GM18505 (cell line): Measurements from ENCODE around the gene SWT1.

Source experiments
- ATAC-seq: cut with Tn5 transposase; IDR thresholded peaks from one replicate; pipeline ENCODE4 v1.9.1; 2021; ENCODE audit not compliant: unreplicated experiment
- POLR2A ChIP-seq: IDR thresholded peaks from 4 replicates; pipeline ENCODE4 v1.6.1; 2011; ENCODE audit warnings: borderline replicate concordance; ENCODE audit not compliant: insufficient read depth, insufficient read length; ENCODE audit errors: extremely low read depth

SWT1 gene

DNA sequence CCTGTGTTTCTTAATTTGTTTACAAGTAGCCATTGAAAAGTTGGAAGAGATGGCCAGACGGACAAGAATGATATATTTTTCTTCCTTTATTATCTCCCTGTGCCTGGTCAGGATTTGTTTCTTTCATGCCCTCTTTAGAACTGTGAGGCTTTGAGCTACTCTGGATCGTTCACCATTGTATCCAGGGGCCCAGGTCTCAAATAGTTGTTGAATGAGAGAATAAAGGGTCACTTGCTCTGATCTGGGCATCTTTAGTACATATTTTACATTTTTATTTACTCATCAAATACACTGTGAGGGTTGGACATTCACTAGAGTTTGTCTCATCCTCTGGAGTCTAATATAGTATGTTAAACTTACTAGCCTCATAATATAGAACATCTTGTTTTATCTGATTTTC is 111.4 kb downstream of the SWT1 start:
- no peak for TF ChIP-seq POLR2A
- ATAC-seq: no peak

DNA sequence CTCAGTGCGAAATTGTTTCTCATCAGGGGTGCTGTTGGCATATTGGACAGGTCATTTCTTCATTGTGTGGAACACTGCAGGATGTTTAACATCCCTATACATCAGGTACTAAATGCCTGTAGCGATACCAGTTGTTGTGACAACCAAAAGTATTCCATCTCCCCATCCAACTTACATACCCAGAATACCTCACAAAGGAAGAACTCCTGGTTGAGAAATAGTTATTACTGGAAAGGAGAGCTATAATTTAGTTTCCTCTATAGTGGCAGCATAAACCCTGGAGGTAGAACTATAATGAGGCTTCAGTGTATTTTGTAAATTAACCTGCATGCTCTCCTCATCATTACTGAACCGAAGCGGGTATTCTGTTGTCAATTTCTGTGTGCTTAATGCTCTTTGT is 115.0 kb downstream of the SWT1 start:
- no peak for ATAC-seq
- no peak for TF ChIP-seq POLR2A

DNA sequence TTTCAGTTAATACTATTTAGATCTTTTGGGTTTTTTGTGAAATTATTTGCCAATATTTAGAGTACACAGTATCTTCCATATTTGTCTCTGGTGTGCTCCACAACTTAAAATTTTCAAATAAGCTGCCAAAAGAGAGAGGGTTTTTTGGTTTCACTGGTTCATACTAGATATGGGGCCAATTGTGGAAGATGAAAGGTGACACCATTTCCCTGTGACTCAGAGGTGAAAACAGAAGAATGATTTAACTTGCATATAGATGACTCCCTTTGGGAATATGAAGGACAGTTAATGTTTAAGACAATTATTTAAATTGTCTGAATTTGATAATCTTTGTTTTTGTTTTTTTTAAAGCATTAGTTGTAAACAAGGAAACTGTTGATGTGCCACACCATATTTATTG is 122.6 kb downstream of the SWT1 start:
- no peak for ATAC-seq

DNA sequence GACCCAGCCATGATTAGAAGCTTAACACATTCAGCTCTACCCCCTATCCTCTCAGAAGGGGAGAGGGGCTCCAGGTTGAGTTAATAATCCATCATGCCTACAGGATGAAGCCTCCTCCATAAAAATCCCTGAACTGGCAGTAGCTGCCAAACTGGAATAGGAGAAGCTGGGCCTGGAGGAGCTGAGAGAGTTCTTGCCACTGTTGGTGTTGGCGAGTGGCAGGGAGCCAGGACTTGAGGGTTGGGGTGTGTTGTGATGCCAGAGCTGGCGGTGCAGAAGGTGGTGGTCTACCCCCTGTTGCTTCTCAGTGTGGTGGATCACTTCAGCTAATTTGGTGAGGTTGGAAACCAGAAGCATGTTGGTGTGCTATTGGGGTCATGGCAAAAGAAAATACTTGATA is 123.6 kb downstream of the SWT1 start:
- ATAC-seq: no peak
- no peak for TF ChIP-seq POLR2A

More for the DNA sequence above, 122.6 kb downstream of the SWT1 start:
- TF ChIP-seq POLR2A: no peak

DNA sequence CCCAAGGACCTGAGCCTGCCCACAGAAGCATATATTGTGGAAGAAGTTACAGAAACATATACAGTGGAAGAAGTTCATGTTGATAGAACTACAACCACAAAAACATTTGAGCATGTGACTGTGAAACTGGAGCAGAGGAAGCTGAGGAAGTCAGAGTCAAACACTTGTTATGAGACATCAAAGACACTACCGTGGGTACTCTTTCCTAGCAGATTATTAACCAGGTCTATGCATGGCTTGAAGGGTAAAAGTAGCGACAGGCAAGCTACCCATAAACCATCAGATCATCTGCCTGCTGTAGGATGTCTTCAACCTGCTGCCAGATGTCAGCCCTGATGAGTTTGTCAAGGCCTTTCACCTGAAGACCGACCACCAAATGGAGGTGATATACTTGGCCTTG is 124.3 kb downstream of the SWT1 start:
- no peak for TF ChIP-seq POLR2A
- ATAC-seq: peak; percentile 89

DNA sequence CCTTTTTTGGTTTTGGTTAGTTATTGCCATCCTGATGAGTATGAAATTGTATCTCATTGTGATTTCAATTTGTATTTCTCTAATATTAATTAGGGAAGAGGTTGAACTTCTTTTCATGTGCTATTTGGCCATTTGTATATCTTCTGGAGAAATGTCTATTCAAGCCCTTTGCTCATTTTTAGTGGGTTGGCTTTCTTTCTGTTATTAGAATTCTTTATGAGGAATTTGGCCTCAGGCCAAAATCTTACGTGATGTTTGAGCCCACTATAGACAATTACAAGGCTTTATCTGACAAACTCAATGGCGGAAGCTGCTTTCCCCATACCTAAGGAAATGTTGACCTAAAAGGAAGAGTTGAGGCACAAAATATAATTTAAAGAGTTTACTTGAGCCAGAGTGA is 127.1 kb downstream of the SWT1 start:
- no peak for ATAC-seq
- TF ChIP-seq POLR2A: no peak

DNA sequence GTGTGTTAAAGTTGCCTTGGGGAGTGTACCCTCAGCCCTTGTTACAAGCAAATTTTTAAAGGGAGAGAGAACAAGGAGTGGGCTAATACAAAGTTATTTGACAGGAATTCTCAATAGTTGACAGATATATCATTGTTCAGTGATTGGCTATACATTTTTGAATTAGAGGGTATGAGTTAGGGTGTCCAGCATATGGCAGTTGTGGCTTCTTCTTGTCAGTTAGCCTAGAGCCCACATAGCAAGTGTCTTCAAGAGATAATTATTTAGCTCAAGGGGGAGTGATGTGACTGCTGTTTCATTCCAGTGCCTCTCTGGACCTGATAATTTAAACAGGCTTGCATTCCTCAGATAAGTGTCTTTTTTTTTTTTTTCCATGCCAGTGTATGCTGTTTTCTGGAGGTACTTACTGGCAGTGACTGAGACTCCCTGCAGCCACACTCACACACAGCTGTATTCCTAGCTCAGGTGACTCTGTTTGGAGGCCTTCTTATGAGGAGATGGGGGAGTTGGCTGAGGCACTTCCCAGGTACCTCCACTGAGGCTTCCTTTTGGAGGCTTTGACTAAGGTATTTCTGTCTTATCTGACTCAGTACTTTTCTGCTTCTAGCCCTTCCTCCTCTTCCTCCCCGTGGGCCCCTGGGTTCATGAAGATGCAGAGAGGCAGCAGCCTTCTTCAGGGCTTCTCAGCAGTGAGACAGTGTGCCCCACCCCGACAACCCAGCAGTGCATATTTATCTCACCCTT is 127.7 kb downstream of the SWT1 start:
- no peak for ATAC-seq
- TF ChIP-seq POLR2A: no peak

DNA sequence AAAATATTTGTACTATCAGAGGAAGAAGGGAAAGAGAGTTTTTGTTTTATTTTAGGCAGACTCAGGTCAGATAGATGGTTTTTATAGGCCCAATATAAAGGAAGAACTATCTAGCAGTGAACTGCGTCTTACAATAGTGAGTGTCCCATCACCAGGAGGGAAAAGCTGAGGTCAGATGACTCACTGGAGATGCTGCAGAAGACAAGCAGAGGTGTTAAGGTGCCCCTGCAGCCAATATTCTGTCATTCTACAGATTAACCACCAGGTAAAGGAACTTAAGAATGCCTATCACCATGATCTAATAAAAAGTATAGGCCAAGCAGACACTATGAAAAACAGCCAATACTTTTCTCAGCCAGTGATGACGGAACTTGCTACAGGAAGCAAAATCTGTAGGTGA is 130.5 kb downstream of the SWT1 start:
- ATAC-seq: no peak
- TF ChIP-seq POLR2A: no peak

DNA sequence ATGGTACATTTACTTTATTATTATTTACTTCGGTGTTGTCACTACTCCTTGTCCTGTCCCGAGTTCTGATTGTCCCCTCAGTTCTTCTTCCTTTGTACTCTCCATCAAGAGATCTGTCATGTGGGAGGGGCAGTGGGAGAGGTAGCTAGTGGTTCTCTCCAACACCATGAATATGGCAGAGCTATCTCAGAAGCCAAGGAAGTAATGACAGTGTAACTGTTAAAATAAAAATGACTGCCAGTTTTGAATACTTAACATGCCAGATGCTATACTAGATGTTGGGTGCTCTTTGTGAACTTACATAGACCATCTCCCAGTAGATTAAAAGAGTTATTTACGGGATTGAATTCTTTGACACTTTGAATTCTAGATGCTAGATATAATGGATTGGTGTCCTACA is 131.5 kb downstream of the SWT1 start:
- no peak for TF ChIP-seq POLR2A
- no peak for ATAC-seq

DNA sequence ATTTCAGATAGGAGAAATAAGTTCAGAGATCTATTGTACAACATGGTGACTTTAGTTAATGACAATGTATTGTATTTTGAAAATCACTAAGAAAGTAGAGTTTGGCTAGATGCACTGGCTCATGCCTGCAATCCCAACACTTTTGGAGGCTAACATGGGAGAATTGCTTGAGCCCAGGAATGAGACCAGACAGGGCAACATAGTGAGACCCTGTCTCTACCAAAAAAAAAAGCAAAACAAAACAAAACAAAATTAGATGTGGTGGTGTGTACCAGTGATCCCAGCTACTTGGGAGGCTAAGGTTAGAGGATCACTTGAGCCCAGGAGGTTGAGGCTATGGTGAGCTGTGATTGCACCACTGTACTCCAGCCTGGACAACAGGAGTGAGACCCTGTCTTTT is 132.9 kb downstream of the SWT1 start:
- ATAC-seq: no peak
- no peak for TF ChIP-seq POLR2A

DNA sequence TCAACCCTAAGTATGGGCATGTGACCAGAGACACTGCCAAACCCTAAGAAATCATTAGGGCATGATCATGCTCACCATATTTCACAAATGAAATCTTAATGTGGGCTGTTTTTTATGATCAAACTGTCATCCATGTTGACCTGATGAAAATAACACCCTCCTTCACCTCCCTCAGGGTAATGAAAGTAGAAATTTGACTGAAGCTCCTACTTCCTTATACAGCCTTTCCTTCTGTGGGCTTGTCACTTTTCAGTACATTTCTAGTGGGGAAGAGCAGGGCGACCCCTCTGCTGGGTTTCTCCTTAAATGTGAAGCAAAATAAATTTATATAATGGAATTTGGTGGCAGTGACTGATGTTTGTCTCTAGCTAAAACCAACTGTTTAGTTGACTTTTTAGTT is 134.2 kb downstream of the SWT1 start:
- no peak for ATAC-seq
- TF ChIP-seq POLR2A: no peak

DNA sequence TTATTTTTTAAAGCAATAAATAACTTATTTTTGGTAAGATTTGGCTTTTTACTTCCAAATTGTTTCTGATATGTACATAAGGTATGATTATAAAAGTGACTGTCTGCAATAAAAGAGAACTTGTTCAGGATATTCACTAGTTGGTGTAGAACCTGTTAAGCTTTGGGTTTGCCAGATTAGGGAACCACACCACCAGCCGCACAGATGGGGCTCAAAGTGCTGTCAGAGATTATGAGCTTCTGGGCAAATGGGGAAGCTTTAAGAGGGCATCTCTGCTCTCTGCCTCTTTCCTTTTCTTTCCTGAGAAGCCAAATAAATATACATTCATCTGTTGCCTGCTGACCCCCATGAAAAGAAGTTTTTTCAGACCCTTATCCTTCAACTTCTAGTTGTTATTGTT is 134.7 kb downstream of the SWT1 start:
- no peak for ATAC-seq
- TF ChIP-seq POLR2A: no peak

DNA sequence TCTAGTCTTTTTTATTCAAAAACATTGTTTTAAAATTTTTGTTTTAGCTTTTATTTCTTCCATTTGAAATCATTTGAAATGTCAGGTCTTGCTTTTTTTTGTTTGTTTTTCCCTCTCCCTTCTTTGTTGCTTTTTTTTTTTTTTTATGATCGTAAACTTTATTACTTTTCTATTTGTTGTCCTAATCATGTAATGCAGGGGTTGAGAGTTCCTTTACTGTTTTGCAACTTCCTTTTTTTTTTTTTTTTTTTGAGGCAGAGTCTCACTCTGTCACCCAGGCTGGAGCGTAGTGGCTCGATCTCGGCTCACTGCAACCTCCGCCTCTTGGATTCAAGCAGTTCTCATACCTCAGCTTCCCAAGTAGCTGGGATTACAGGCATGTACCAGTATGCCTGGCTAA is 135.3 kb downstream of the SWT1 start:
- ATAC-seq: no peak
- no peak for TF ChIP-seq POLR2A

DNA sequence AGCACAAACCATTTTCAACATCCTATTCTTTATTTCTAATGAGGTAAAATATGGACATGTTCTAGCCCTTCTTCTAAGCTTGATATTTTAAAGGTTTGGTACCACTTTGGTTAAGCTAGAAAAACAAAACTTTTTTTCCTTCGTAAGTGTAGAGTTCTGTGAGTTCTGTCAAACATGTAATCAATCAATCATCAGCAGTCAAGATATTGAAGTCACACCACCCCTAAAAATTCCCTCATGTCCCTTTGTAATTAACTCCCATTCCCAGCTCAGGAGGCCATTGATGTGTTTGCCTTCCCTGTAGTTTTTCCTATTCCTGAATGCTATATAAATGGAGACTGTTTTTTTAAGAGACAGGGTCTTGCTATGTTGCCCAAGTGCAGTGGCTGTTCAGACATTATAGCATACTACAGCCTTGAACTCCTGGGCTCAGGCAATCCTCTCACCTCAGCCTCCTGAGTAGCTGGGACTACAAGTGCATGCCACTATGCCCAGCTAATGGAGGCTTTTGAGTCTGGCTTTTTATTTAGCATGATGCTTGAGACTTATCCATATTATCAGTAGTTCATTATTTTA is 137.1 kb downstream of the SWT1 start:
- no peak for TF ChIP-seq POLR2A
- no peak for ATAC-seq

DNA sequence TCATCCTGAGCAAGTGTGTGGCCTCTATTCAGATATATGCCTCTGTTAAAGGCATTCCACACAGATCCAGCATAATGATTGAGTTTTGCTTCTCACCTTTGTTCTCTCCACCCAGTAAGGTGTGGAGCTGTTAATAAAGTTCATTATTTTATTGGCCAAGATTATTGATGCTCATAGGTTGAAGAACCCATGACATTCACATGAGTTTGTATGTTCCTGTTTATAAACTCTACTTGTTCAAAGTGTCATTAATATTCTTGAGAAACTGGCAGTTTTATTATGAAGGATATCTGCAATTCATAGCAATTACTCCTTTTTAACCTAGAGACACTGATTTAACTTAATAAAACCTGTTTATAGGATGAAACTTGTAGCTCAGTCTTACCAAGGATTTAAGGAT is 138.1 kb downstream of the SWT1 start:
- TF ChIP-seq POLR2A: no peak
- ATAC-seq: no peak

DNA sequence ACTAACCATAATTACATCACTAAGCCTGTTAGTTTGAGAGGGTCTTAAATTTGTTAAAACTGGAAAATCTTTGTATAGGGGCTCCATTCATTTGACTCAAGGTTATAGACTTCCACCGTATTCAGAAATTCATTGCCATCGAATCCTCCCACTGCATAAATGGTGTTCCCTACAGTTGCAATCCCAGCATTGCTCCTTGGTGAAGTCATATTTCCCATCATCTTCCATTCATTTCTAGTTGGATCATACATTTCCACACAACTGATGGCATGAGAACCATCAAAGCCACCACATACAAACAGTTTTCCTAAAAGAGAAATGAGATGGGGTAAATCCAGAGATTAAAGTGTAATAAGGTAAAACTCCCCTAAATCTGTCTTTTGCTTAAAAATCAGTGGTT is 141.0 kb downstream of the SWT1 start:
- ATAC-seq: no peak
- TF ChIP-seq POLR2A: no peak

DNA sequence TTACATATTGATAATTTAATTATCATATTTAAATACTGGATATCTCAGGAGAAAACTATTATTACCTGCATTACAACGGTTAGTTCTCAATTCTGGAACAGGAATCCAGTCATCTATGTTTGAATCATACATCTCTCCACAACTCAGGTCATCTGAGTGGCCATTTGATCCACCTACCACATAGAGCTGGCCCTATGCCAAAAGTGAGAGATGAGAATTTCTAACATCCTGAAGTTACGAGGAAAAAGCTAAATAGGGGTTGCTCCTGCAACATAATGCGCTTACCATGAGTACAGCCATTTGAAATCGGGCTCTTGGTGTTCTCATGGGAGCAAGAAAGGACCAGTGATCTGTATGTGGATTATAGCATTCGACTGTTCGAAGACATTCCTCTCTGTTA is 143.2 kb downstream of the SWT1 start:
- no peak for ATAC-seq
- TF ChIP-seq POLR2A: no peak
